Bronchial epithelial cell (primary cell): ENCODE data around the gene STX5. TPM values are rescaled to one million over a fixed set of nuclear protein-coding genes. Genes with fewer than 3 reads are reported as not detected.

ENCODE experiments used
- DNase-seq: peaks from one replicate; pipeline ENCODE4 v3.0.0-alpha.2; 2010; ENCODE audit warnings: low read depth
- FAIRE-seq: peaks from 2 replicates; lab custom pipeline; 2011; peaks lifted over from hg19 to GRCh38; lab: Jason Lieb, UNC
- H3K27me3 ChIP-seq: 2 replicates; pipeline ENCODE4 v1.5.1; 2011; ENCODE audit warnings: low read length; ENCODE audit not compliant: control insufficient read depth, insufficient read depth
- H3K36me3 ChIP-seq: 2 replicates; pipeline ENCODE4 v1.5.1; 2011; ENCODE audit warnings: low read length; ENCODE audit not compliant: control insufficient read depth, insufficient read depth
- H3K4me3 ChIP-seq: 2 replicates; pipeline ENCODE4 v1.5.1; 2011; ENCODE audit warnings: mild to moderate bottlenecking, low read depth, low read length, control low read depth
- CTCF ChIP-seq: IDR thresholded peaks from 2 replicates; pipeline ENCODE4 v1.5.1; 2011; ENCODE audit warnings: mild to moderate bottlenecking, moderate library complexity, low read length, control low read depth, inconsistent platforms; ENCODE audit not compliant: insufficient read depth, severe bottlenecking
- total RNA-seq: library from RNA; depleted of rRNA; stranded (reverse); fragments of >200 nt; gene quantifications from 2 replicates; pipeline ENCODE4 v1.2.1, GENCODE V29; 2014

STX5 gene
- total RNA-seq, 1 donor from 2014 or later = 31.3 TPM

- Histone ChIP-seq H3K36me3 (peaks cover 29% of the 10 kb centered on the region), H3K4me3 (peak within 1 kb of the TSS; percentile 81), H3K27me3 (no peaks in the 10 kb centered on the region)
- DNase-seq (peak; percentile 83), FAIRE-seq (no peak)
- TF ChIP-seq CTCF = no peak
Measured at GRCh38 chr11:62805076-62805892, 26.6 kb downstream of the STX5 start, which contains the start of gene NXF1. Gene NXF1 (minus strand): TSS chr11:62805440. CDS start chr11:62805356, 84 bp downstream.

- TF ChIP-seq CTCF = no peak
- Histone ChIP-seq H3K4me3 (peak overlapping the region; percentile 81), H3K36me3 (peaks cover 36% of the 10 kb centered on the region), H3K27me3 (no peaks in the 10 kb centered on the region)
- DNase-seq (peak; percentile 55), FAIRE-seq (no peak)
Measured at GRCh38 chr11:62804310-62805075, 27.4 kb downstream of the STX5 start.

- DNase-seq (no peak), FAIRE-seq (peak; percentile 36)
- Histone ChIP-seq H3K27me3 (no peaks in the 10 kb centered on the region), H3K4me3 (no peak overlapping the region), H3K36me3 (peaks cover 51% of the 10 kb centered on the region)
- no peak for TF ChIP-seq CTCF
Measured at GRCh38 chr11:62801071-62801470, 30.8 kb downstream of the STX5 start.

GRCh38 chr11:62799486-62799885, 32.4 kb downstream of the STX5 start:
- Histone ChIP-seq H3K4me3 (no peak overlapping the region), H3K36me3 (peaks cover 60% of the 10 kb centered on the region), H3K27me3 (no peaks in the 10 kb centered on the region)
- FAIRE-seq (no peak), DNase-seq (no peak)
- TF ChIP-seq CTCF = no peak

GRCh38 chr11:62796281-62796680, 35.6 kb downstream of the STX5 start:
- Histone ChIP-seq H3K4me3 (no peak overlapping the region), H3K36me3 (peaks cover 48% of the 10 kb centered on the region), H3K27me3 (no peaks in the 10 kb centered on the region)
- DNase-seq = no peak
- TF ChIP-seq CTCF = no peak
- FAIRE-seq = no peak
